Neuronal stem cell (in vitro differentiated cells): ENCODE results near the gene RREB1.

Source experiments
- DNase-seq: peaks from one replicate; pipeline ENCODE4 v3.0.0-alpha.2; 2013; ENCODE audit warnings: low spot score
- H2AFZ ChIP-seq: one replicate; pipeline ENCODE4 v1.6.1; 2013; ENCODE audit warnings: mild to moderate bottlenecking, low read length, inconsistent platforms
- H2AK5ac ChIP-seq: 2 replicates; pipeline ENCODE4 v1.6.1; 2013; ENCODE audit warnings: low read depth, mild to moderate bottlenecking, inconsistent platforms, low read length, moderate library complexity, mixed read lengths
- H2BK120ac ChIP-seq: 2 replicates; pipeline ENCODE4 v1.6.1; 2013; ENCODE audit warnings: low read depth, mild to moderate bottlenecking, inconsistent platforms, low read length, moderate library complexity, mixed read lengths
- H2BK12ac ChIP-seq: one replicate; pipeline ENCODE4 v1.6.1; 2013; ENCODE audit warnings: low read length, inconsistent platforms
- H2BK15ac ChIP-seq: 2 replicates; pipeline ENCODE4 v1.6.1; 2013; ENCODE audit warnings: mild to moderate bottlenecking, low read length, inconsistent platforms, mixed read lengths
- H2BK5ac ChIP-seq: one replicate; pipeline ENCODE4 v1.6.1; 2013; ENCODE audit warnings: inconsistent platforms, mild to moderate bottlenecking, low read length, moderate library complexity
- H3K14ac ChIP-seq: one replicate; pipeline ENCODE4 v1.6.1; 2013; ENCODE audit warnings: low read length, inconsistent platforms
- H3K18ac ChIP-seq: 2 replicates; pipeline ENCODE4 v1.6.1; 2013; ENCODE audit warnings: low read length, inconsistent platforms
- H3K23ac ChIP-seq: 2 replicates; pipeline ENCODE4 v1.6.1; 2013; ENCODE audit warnings: low read depth, mild to moderate bottlenecking, mixed read lengths, low read length, inconsistent platforms; ENCODE audit not compliant: poor library complexity
- H3K27ac ChIP-seq: replicated peaks from 3 replicates; pipeline ENCODE4 v1.5.1; 2013; ENCODE audit warnings: low read length, inconsistent platforms
- H3K27me3 ChIP-seq, 3 experiments: 2 replicates each; pipeline ENCODE4 v1.6.1; 2013; ENCODE audit warnings: low read length in 3 of 3, mild to moderate bottlenecking in 2 of 3, inconsistent platforms in 1 of 3, low read depth in 1 of 3, mixed read lengths in 1 of 3, moderate library complexity in 1 of 3; ENCODE audit not compliant: control insufficient read depth in 3 of 3, insufficient read depth in 3 of 3
- H3K36me3 ChIP-seq, 2 donors: replicated peaks in 1 of 2; 2 replicates each; pipeline ENCODE4 v1.6.1; 2013; ENCODE audit warnings: low read length in 2 of 2; ENCODE audit not compliant: control insufficient read depth in 2 of 2, insufficient read depth in 2 of 2
- H3K4ac ChIP-seq: 2 replicates; pipeline ENCODE4 v1.6.1; 2013; ENCODE audit warnings: inconsistent platforms, mild to moderate bottlenecking, low read length, moderate library complexity
- H3K4me1 ChIP-seq, 2 donors: 1 replicate in 1 of 2; 2 replicates in 1 of 2; pipeline ENCODE4 v1.6.1; 2013; ENCODE audit warnings: low read length in 2 of 2, low read depth in 1 of 2; ENCODE audit not compliant: control insufficient read depth in 2 of 2, insufficient read depth in 1 of 2
- H3K4me2 ChIP-seq: one replicate; pipeline ENCODE4 v1.6.1; 2013; ENCODE audit warnings: mild to moderate bottlenecking, low read length, inconsistent platforms; ENCODE audit not compliant: insufficient read depth, poor library complexity, severe bottlenecking
- H3K4me3 ChIP-seq, 2 donors: 2 replicates each; pipeline ENCODE4 v1.5.1; 2013; ENCODE audit warnings: low read length in 2 of 2, mild to moderate bottlenecking in 2 of 2, inconsistent platforms in 1 of 2, moderate library complexity in 1 of 2
- H3K79me1 ChIP-seq: one replicate; pipeline ENCODE4 v1.6.1; 2013; ENCODE audit warnings: low read depth, mild to moderate bottlenecking, inconsistent platforms, low read length, moderate library complexity
- H3K9ac ChIP-seq: one replicate; pipeline ENCODE4 v1.6.1; 2013; ENCODE audit warnings: mild to moderate bottlenecking, low read depth, low read length, inconsistent platforms; ENCODE audit not compliant: poor library complexity
- H3K9me3 ChIP-seq, 2 donors: replicated peaks in 1 of 2; 2 replicates each; pipeline versions ENCODE3 to v1.6.1; 2013; ENCODE audit warnings: low read length in 2 of 2, mild to moderate bottlenecking in 2 of 2, inconsistent platforms in 1 of 2, low read depth in 1 of 2, mixed read lengths in 1 of 2, moderate library complexity in 1 of 2; ENCODE audit not compliant: control insufficient read depth in 2 of 2, insufficient read depth in 1 of 2
- H4K8ac ChIP-seq: one replicate; pipeline ENCODE4 v1.6.1; 2013; ENCODE audit warnings: low read depth, mild to moderate bottlenecking, inconsistent platforms, low read length, moderate library complexity
- H4K91ac ChIP-seq: one replicate; pipeline ENCODE4 v1.6.1; 2013; ENCODE audit warnings: low read length, low read depth, mild to moderate bottlenecking, inconsistent platforms; ENCODE audit not compliant: poor library complexity
- WGBS, 2 donors: extraction: QIAGEN DNeasy Blood & Tissue Kit; methylation state at CpG; one replicate each; pipeline ENCODE4 v1.1.7; 2013; ENCODE audit warnings: missing lambda C conversion rate in 2 of 2, mixed read lengths in 1 of 2; ENCODE audit not compliant: insufficient read length in 2 of 2, insufficient replicate concordance in 1 of 2; ENCODE audit errors: extremely low coverage in 2 of 2; 5-methylcytosine and 5-hydroxymethylcytosine counted together

Gene RREB1

GRCh38 chr6:7218406-7218988 lies 110.7 kb downstream of the RREB1 start:
- Histone ChIP-seq H3K79me1 (no peaks in the 10 kb centered on the region), H3K23ac (no peak overlapping the region), H3K9me3 (no peaks in the 10 kb centered on the region), H3K4me1 (peaks cover 0 to 15% of the 10 kb centered on the region in 2 donors), H3K36me3 (peaks cover 2 to 68% of the 10 kb centered on the region in 2 donors), H3K4me2 (no peak overlapping the region), H2BK5ac (no peak overlapping the region), H3K18ac (no peak overlapping the region), H3K9ac (no peak overlapping the region), H2BK12ac (no peak overlapping the region), H2BK120ac (no peak overlapping the region), H2BK15ac (no peak overlapping the region), H4K91ac (no peak overlapping the region), H3K14ac (no peak overlapping the region), H3K27ac (no peak overlapping the region), H2AFZ (no peak overlapping the region), H2AK5ac (no peak overlapping the region), H3K4ac (no peak overlapping the region), H4K8ac (no peak overlapping the region), H3K4me3 (no peak overlapping the region), H3K27me3 (no peaks in the 10 kb centered on the region)
- no peak for DNase-seq
- WGBS, 2 donors = no CpG with 5 or more reads among the region's 2 CpGs

GRCh38 chr6:7219310-7219709 lies 111.5 kb downstream of the RREB1 start:
- no CpG with 5 or more reads among the region's 6 CpGs for WGBS, 2 donors
- H3K36me3 ChIP-seq = peaks cover 2 to 60% of the 10 kb centered on the region in 2 donors

GRCh38 chr6:7222197-7222596 lies 114.4 kb downstream of the RREB1 start:
- Histone ChIP-seq H3K14ac (no peak overlapping the region), H3K4me2 (no peak overlapping the region), H3K36me3 (peaks cover 2 to 57% of the 10 kb centered on the region in 2 donors), H3K79me1 (no peaks in the 10 kb centered on the region), H3K4me3 (no peak overlapping the region), H2AFZ (no peak overlapping the region), H2AK5ac (no peak overlapping the region), H3K27me3 (no peaks in the 10 kb centered on the region), H4K91ac (no peak overlapping the region), H3K9me3 (no peaks in the 10 kb centered on the region), H2BK15ac (no peak overlapping the region), H2BK5ac (no peak overlapping the region), H3K4me1 (peaks cover 4 to 6% of the 10 kb centered on the region in 2 donors), H2BK120ac (no peak overlapping the region), H3K27ac (no peak overlapping the region), H2BK12ac (no peak overlapping the region), H3K9ac (no peak overlapping the region), H3K4ac (no peak overlapping the region), H3K18ac (no peak overlapping the region), H3K23ac (no peak overlapping the region), H4K8ac (no peak overlapping the region)
- no peak for DNase-seq
- WGBS, 2 donors = no CpG with 5 or more reads among the region's 5 CpGs

More at GRCh38 chr6:7219310-7219709, 111.5 kb downstream of the RREB1 start:
- Histone ChIP-seq H3K4me2 (no peak overlapping the region), H3K23ac (no peak overlapping the region), H2AFZ (no peak overlapping the region), H3K4me3 (no peak overlapping the region), H4K91ac (no peak overlapping the region), H2BK120ac (no peak overlapping the region), H3K18ac (no peak overlapping the region), H3K79me1 (no peaks in the 10 kb centered on the region), H2BK5ac (no peak overlapping the region), H3K4me1 (peaks cover 0 to 15% of the 10 kb centered on the region in 2 donors), H2BK15ac (no peak overlapping the region), H3K14ac (no peak overlapping the region), H4K8ac (no peak overlapping the region), H2BK12ac (no peak overlapping the region), H3K4ac (no peak overlapping the region), H2AK5ac (no peak overlapping the region), H3K27me3 (no peaks in the 10 kb centered on the region), H3K9me3 (no peaks in the 10 kb centered on the region), H3K9ac (no peak overlapping the region), H3K27ac (no peak overlapping the region)
- DNase-seq = no peak

GRCh38 chr6:7224731-7225130 lies 117.0 kb downstream of the RREB1 start:
- Histone ChIP-seq H3K14ac (no peak overlapping the region), H3K27ac (no peak overlapping the region), H2BK120ac (no peak overlapping the region), H3K4ac (no peak overlapping the region), H4K91ac (no peak overlapping the region), H3K4me1 (peaks cover 3 to 4% of the 10 kb centered on the region in 2 donors), H3K23ac (no peak overlapping the region), H3K79me1 (no peaks in the 10 kb centered on the region), H3K18ac (no peak overlapping the region), H3K4me2 (no peak overlapping the region), H3K9me3 (no peaks in the 10 kb centered on the region), H2AK5ac (no peak overlapping the region), H3K4me3 (no peak overlapping the region), H2BK5ac (no peak overlapping the region), H2AFZ (no peak overlapping the region), H3K9ac (no peak overlapping the region), H3K36me3 (peaks cover 8 to 63% of the 10 kb centered on the region in 2 donors), H2BK15ac (no peak overlapping the region), H2BK12ac (no peak overlapping the region), H3K27me3 (no peaks in the 10 kb centered on the region), H4K8ac (no peak overlapping the region)
- WGBS, 2 donors = no CpG with 5 or more reads among the region's 9 CpGs
- DNase-seq = no peak
